Ovary (tissue), 9 donors: ENCODE measurements around the gene ERO1B. TPM values are rescaled to one million over a fixed set of nuclear protein-coding genes. Genes with fewer than 3 reads are reported as not detected.

Experiments
- DNase-seq, 5 donors: peaks; one replicate each; pipeline ENCODE4 v3.0.0-alpha.2; 2019 to 2020
- H3K27ac ChIP-seq, 2 donors: fragments of 200-600 bp; one replicate each; pipeline versions ENCODE4 v1.5.1 to v1.8.0; 2019 to 2022
- H3K27me3 ChIP-seq: fragments of 200-600 bp; one replicate; pipeline ENCODE4 v1.8.0; 2022
- H3K36me3 ChIP-seq: fragments of 200-600 bp; sonication (generic); one replicate; pipeline ENCODE4 v1.5.1; 2019
- H3K4me1 ChIP-seq: one replicate; pipeline ENCODE4 v1.8.1; 2013; ENCODE audit warnings: mild to moderate bottlenecking, moderate library complexity; ENCODE audit not compliant: insufficient read depth
- H3K4me3 ChIP-seq: fragments of 200-600 bp; sonication (generic); one replicate; pipeline ENCODE4 v1.5.1; 2017
- H3K9me3 ChIP-seq, 2 donors: fragments of 200-600 bp in 1 of 2; sonication (generic) in 1 of 2; one replicate each; pipeline versions ENCODE4 v1.5.1 to v1.8.1; 2013 to 2019; ENCODE audit warnings: mild to moderate bottlenecking in 1 of 2, moderate library complexity in 1 of 2
- CTCF ChIP-seq, 3 donors: fragments of 450-650 bp in 2 of 3; fragments of 200-600 bp in 1 of 3; IDR thresholded peaks; one replicate each; pipeline versions ENCODE4 v1.5.1 to v1.8.0; 2016 to 2022; ENCODE audit warnings: antibody characterized with exemption in 3 of 3, mild to moderate bottlenecking in 1 of 3
- EP300 ChIP-seq: sonication (generic); formaldehyde crosslinking; IDR thresholded peaks from one replicate; pipeline ENCODE4 v1.6.1; 2017; ENCODE audit warnings: antibody characterized with exemption
- POLR2A ChIP-seq: fragments of 450-650 bp; IDR thresholded peaks from one replicate; pipeline ENCODE4 v1.6.1; 2017; ENCODE audit warnings: antibody characterized with exemption, mild to moderate bottlenecking, moderate library complexity
- WGBS, 3 donors: extraction: QIAGEN DNeasy Blood & Tissue Kit in 1 of 3; methylation state at CpG; one replicate each; pipeline versions ENCODE4 v1.1.5 to v1.1.7; 2013 to 2017; 5-methylcytosine and 5-hydroxymethylcytosine counted together
- intact Hi-C, 4 donors: fragments of 100-400 bp; cut with DNase I; formaldehyde crosslinking; loops; one replicate each; pipeline versions ENCODE4 v1.11.0 to v1.15.1; 2022 to 2023
- polyA plus RNA-seq, 2 donors: library from polyadenylated mRNA; stranded (reverse); fragments of 200-250 nt in 1 of 2; fragments of 350-450 nt in 1 of 2; fragmentation: Illumina TruSeq in 1 of 2; extraction: RNeasy Lipid Tissue Mini Kit (QIAGEN cat#74804) in 1 of 2; gene quantifications; one replicate each; pipeline ENCODE4 v1.2.3, GENCODE V29; 2013 to 2014
- total RNA-seq, 7 donors: library from RNA; depleted of rRNA in 2 of 7; stranded (reverse); fragments of >200 nt in 2 of 7; fragmentation: NEBNext Ultra II Directional in 3 of 7; extraction: Animal tissue kit (Norgen Biotek cat#: 25700) in 3 of 7; gene quantifications; one replicate each; pipeline versions ENCODE4 v1.1.0 to v1.2.4, GENCODE V29; 2016 to 2023
- donor health status: DM: no; HTN: no; CAD: no; lungs with moderate emphysema.
- donor health status: DM: no; HTN: no; CAD: no.
- donor health status: Bipolar disorder and iron deficiency.
- donor health status: DM: yes; HTN: yes; CAD: no.
- donor health status: DM: no; HTN: no; CAD: no.
- donor health status: DM: yes; HTN: yes; CAD: no.

ERO1B gene
- total and polyA plus RNA-seq, 9 donors: 4.8 to 15.4 (median 5.8) TPM

GRCh38 chr1:236313427-236313826, 31.7 kb upstream of the ERO1B start:
- Histone ChIP-seq H3K27ac (no peak overlapping the region), H3K9me3 (no peaks in the 10 kb centered on the region), H3K36me3 (no peaks in the 10 kb centered on the region), H3K4me1 (no peaks in the 10 kb centered on the region), H3K4me3 (no peak overlapping the region), H3K27me3 (no peaks in the 10 kb centered on the region)
- DNase-seq: no peak
- WGBS, 3 donors: 84 to 88% (median 85%) methylated on average over 2 of the region's 2 CpGs
- intact Hi-C loops: no loop called here
- no peak for TF ChIP-seq EP300
- TF ChIP-seq CTCF (IDR thresholded peaks at IDR 0.05): no peak
- no peak for TF ChIP-seq POLR2A

GRCh38 chr1:236311040-236311439, 29.3 kb upstream of the ERO1B start:
- no peaks in the 10 kb centered on the region for H3K27me3 ChIP-seq
- WGBS, 3 donors: 65 to 72% (median 70%) methylated on average over 4 of the region's 4 CpGs
- TF ChIP-seq EP300 (no peak), POLR2A (no peak), CTCF (IDR thresholded peaks at IDR 0.05) (no peak)
- H3K4me1 ChIP-seq: no peaks in the 10 kb centered on the region
- H3K4me3 ChIP-seq: no peak overlapping the region
- no peaks in the 10 kb centered on the region for H3K9me3 ChIP-seq
- H3K36me3 ChIP-seq: no peaks in the 10 kb centered on the region
- DNase-seq: no peak
- H3K27ac ChIP-seq: no peak overlapping the region
- intact Hi-C loops: no loop called here

GRCh38 chr1:236308827-236309226, 27.1 kb upstream of the ERO1B start:
- no peak for DNase-seq
- WGBS, 3 donors: 83 to 87% (median 84%) methylated on average over 5 of the region's 5 CpGs
- Histone ChIP-seq H3K36me3 (no peaks in the 10 kb centered on the region), H3K27me3 (no peaks in the 10 kb centered on the region), H3K27ac (no peak overlapping the region), H3K4me3 (no peak overlapping the region), H3K4me1 (no peaks in the 10 kb centered on the region), H3K9me3 (no peaks in the 10 kb centered on the region)
- TF ChIP-seq POLR2A (no peak), EP300 (no peak), CTCF (IDR thresholded peaks at IDR 0.05) (no peak)
- intact Hi-C loops: no loop called here

GRCh38 chr1:236307435-236307834, 25.7 kb upstream of the ERO1B start:
- no peak overlapping the region for H3K27ac ChIP-seq
- H3K36me3 ChIP-seq: no peaks in the 10 kb centered on the region
- no peaks in the 10 kb centered on the region for H3K9me3 ChIP-seq
- intact Hi-C loops: no loop called here
- no peaks in the 10 kb centered on the region for H3K4me1 ChIP-seq
- TF ChIP-seq POLR2A (no peak), CTCF (IDR thresholded peaks at IDR 0.05) (no peak)
- no peak for DNase-seq
- H3K4me3 ChIP-seq: no peak overlapping the region
- no peaks in the 10 kb centered on the region for H3K27me3 ChIP-seq
- 61 to 65% (median 64%) methylated on average over 6 of the region's 6 CpGs for WGBS, 3 donors

- WGBS, 3 donors: 73 to 75% (median 74%) methylated on average over 4 of the region's 4 CpGs
- intact Hi-C loops: no loop called here
These were observed 22.9 kb upstream of the ERO1B start for GRCh38 chr1:236304682-236305081.

More at GRCh38 chr1:236304682-236305081, 22.9 kb upstream of the ERO1B start:
- Histone ChIP-seq H3K36me3 (no peaks in the 10 kb centered on the region), H3K27ac (no peak overlapping the region), H3K27me3 (no peaks in the 10 kb centered on the region), H3K4me1 (no peaks in the 10 kb centered on the region), H3K9me3 (no peaks in the 10 kb centered on the region), H3K4me3 (no peak overlapping the region)
- TF ChIP-seq POLR2A: no peak
- TF ChIP-seq EP300: no peak
- no peak for TF ChIP-seq CTCF (IDR thresholded peaks at IDR 0.05)
- no peak for DNase-seq
